GDM1 (cell line): Measurements from ENCODE around the gene RAB40A.

ENCODE experiments used
- DNase-seq: peaks from one replicate; lab custom pipeline; 2025; lab: John Stamatoyannopoulos, UW

The RAB40A gene, protein sequence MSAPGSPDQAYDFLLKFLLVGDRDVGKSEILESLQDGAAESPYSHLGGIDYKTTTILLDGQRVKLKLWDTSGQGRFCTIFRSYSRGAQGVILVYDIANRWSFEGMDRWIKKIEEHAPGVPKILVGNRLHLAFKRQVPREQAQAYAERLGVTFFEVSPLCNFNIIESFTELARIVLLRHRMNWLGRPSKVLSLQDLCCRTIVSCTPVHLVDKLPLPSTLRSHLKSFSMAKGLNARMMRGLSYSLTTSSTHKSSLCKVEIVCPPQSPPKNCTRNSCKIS

DNA sequence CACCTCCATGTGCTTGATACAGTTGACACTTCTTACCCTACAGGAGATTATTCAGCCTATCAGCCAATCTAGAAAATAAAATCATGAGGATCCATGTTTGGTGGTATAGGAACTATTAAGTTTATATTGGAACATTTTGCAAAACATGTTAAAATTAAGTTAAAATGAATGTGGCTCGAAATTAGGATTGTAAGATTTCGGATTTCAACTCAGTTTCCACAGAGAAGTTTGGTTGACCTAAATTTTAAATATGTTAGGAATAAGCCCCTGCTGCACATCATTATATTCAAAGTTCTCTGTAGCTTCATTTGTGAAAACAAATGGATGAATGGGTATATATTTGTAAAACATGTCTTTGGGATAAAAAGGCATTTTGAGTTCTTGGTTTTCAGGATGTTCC, at the start of gene RAB40A:
RAB40A (minus strand) TSS at position 101 of the 400 bp plus-strand sequence. CDS start 18,733 bp downstream, outside the sequence.
- no peak for DNase-seq

- no peak for DNase-seq
These were observed 46.5 kb upstream of the RAB40A start for GRCh38 chrX:103565752-103566151.

DNA sequence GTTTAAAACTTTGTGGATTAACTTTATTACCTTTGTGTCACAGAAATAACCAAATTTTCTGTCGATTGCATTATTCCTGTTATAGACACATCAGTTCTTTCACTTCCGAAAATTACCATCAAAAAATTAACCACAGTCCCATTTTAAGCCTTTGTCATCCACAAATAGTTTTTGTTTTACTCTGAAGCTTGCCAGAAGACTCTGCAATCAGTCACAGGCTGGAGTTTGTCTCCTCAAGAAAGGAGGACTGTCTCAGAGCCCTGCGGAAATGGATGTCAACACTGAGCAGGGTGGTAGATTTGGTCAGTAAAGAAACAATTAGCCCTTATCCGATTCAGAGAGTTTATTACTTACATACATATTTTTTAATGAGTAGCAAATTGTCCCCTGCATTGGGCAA, 45.9 kb upstream of the RAB40A start:
- no peak for DNase-seq

- no peak for DNase-seq
These were observed 43.5 kb upstream of the RAB40A start for GRCh38 chrX:103562801-103563200.

DNA sequence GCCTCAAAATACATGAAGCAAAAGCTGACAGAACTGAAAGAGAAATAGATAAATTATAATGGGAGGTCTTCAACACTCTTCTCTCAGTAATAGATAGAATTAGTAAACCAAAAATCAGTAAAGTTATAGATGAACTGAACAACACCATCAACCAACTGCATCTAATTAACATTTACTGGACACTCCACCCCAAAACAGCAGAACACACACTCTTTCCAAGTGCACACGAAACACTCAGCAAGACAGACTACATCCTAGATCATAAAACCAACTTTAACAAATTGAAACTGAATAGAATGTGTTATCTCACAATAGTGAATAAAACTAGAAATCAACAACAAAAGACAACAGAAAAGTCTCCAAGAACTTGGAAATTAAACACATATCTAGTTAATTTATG, 41.0 kb upstream of the RAB40A start:
- DNase-seq = no peak

DNA sequence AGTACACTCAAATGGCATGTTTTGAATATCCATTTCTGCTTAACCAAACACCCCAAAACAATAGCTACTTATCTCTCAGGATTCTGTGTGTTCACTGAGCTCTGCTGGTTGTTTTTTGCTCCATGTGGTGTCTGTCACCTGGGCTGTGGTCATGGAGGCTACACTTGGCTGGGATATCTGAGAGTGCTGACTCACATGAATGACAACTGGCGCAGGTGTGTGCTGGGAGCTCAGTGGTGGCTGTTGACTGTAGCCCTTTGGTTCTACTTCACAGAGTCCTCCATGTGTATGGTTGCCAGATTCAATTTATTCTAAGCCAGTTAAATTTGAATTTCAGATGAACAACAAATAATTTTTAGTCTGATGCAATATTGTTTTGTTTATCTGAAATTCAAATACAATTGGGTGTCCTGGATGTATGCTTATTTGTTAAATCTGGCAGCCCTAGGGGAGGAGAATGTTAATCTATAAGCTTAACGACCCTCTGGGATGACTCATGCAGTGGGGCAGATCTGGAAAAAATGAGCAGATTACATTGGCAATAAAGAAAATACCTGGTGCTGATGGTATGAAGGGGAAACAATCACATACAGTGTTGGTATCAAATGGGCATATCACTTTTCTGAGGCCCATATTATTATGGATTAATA, 37.8 kb upstream of the RAB40A start:
- DNase-seq = no peak

DNA sequence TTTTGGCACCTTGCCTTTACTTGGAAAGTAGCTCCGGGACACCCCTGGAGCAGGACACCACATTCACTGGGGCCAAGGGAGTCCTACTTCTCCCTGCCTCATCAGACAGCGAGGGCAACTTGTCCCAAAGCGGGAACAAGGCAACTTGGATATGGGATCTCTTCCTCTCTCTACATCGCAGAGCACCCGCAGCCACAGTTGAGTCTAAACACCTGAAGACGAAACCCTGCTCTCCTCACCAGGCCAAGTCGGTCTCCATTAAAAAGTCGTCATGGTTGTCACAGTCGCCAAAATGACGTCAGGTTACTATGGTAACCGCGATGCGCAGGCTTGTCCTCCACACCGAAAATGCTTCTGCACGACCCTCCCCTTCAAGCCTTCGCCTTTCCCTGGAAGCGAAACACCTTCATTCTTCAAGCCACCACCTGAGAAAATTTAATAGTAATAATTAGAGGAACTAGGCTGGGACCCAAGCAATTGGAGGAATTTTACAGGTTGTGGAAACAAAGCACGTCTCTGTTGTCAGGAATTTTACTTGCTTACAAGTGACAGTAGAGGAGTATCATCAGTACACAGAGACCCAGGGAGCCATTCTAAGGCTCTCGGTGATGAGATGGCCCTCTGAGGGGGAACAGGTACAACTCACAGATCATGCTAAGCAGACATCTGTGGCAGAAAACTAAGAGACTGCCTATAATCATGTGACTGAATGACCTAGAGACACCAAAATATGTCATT, 35.6 kb upstream of the RAB40A start:
- DNase-seq = no peak

DNA sequence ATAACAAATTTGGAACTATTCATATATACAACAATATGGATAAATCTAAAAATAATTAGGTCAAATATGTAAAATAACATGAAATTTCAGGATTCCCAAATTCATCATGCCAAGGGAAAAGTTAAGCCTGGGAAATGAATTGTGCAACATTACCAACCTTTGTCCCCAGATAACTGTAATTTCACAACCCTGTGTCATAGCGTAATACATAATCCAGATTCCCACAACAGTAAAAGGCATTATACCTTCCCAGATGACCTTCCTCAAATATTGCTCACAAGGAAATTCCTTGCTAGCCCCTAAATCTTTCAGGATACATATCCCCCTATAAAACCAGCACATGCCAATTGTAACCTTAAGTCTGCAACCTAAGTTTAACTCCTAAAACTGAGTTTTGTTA, 32.9 kb upstream of the RAB40A start:
- DNase-seq = no peak

- DNase-seq = no peak
These were observed 31.2 kb upstream of the RAB40A start for GRCh38 chrX:103550415-103551051.

DNA sequence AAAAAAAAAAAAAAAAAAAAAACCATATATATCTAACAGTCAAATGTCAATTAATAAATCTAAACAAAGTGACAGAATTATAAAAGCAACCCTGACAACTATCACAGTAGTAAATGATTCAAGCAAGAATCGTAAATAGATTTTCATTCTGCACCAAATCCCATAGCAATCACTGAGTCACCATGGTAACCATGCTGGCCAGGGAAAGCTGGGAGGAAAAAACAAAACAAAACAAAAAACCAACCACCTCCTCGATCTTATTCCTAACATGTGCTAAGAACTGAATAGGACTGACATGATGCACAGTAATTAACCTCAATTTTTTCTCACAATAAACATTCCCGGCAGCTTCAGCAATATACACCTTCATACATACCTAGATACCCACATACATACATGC, 30.6 kb upstream of the RAB40A start:
- no peak for DNase-seq

DNA sequence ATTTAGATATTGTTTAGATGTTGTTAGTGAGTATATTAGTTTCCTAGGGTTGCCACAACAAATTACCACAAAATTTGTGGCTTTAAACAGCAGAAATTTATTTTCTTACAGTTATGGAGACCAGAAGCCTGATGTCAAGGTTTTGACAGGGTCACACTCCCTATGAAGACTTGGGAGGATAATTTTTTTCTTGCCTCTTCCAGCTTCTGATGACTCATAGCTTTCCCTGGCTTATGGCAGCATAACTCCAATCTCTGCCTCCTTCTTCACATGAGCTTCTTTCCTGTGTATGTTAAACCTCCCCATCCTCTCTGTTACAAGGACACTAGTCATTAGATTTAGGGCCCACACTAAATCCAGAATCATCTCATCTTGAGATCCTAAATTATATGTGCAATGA, 20.9 kb upstream of the RAB40A start:
- no peak for DNase-seq

- DNase-seq = no peak
These were observed 20.4 kb upstream of the RAB40A start for GRCh38 chrX:103539695-103540094.

DNA sequence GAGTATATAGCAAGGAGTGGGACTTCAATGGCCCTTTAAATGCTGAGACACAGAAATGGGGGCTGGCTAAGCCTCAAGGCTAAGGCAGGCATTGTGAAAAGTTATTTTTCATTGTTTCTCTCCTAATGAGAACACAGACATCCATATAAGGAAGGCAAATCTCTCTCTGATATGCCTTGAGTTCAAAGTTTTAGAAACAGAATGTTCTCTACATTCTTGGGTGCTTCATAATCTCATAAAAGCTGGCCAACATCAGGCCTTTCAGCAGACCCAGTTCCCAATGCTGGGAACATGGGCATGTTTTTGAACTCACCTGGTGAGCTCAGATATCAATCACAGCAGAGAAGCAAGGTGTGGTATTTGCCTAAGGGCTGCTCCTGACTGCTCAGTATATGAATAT, 19.4 kb upstream of the RAB40A start:
- DNase-seq = no peak

GRCh38 chrX:103537871-103538387, 18.6 kb upstream of the RAB40A start:
- no peak for DNase-seq

DNA sequence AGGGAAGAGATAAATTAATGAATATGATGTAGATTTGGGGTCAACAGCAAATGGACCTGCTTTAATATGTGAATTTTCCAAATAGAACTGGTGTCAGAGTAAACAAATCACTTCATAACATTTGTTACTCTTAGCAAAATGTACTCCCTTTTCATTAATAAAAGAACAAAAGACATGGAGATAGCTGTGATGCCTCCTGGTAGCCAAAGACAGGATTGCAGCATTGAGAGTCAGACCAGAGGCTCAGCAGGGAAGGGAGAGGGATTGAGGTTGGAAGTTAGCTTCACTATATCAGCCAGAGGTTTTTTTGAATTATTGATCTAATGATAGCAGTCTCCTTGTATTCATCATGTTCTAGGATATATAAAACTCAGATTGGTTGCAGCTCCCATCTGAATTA, 17.4 kb upstream of the RAB40A start:
- DNase-seq = no peak

- no peak for DNase-seq
These were observed 16.8 kb upstream of the RAB40A start for GRCh38 chrX:103536071-103536470.

- DNase-seq = no peak
These were observed 15.9 kb upstream of the RAB40A start for GRCh38 chrX:103535206-103535605.

GRCh38 chrX:103533511-103534216, 14.4 kb upstream of the RAB40A start:
- peak; percentile 42 for DNase-seq

GRCh38 chrX:103531002-103531401, 11.7 kb upstream of the RAB40A start:
- DNase-seq = no peak

- no peak for DNase-seq
These were observed 11.3 kb upstream of the RAB40A start for GRCh38 chrX:103530545-103530944.

GRCh38 chrX:103529550-103529949, 10.3 kb upstream of the RAB40A start:
- DNase-seq = no peak

- DNase-seq = no peak
These were observed 5.5 kb upstream of the RAB40A start for GRCh38 chrX:103524747-103525146.
